Progenitor cell of endocrine pancreas (in vitro differentiated cells): ENCODE results near the gene KDELR1. TPM values are rescaled to one million over a fixed set of nuclear protein-coding genes. Genes with fewer than 3 reads are reported as not detected.
A peak's percentile ranks its signal among the peaks of the same experiment; 100 is the strongest.

Source experiments
- DNase-seq: peaks from one replicate; pipeline ENCODE4 v3.0.0; 2021; ENCODE audit warnings: low spot score; ENCODE audit not compliant: unreplicated experiment
- H3K27ac Mint-ChIP-seq: 2 replicates; pipeline ENCODE4 v1.8.0; 2021; ENCODE audit warnings: mild to moderate bottlenecking, moderate library complexity, mixed read lengths
- H3K27me3 Mint-ChIP-seq: 2 replicates; pipeline ENCODE4 v1.8.0; 2021; ENCODE audit warnings: mixed read lengths
- H3K36me3 Mint-ChIP-seq: 2 replicates; pipeline ENCODE4 v1.8.0; 2022; ENCODE audit warnings: mixed read lengths; ENCODE audit not compliant: insufficient read depth
- H3K4me1 Mint-ChIP-seq: 2 replicates; pipeline ENCODE4 v1.8.0; 2021; ENCODE audit warnings: low read depth, mixed read lengths
- H3K4me3 Mint-ChIP-seq: 2 replicates; pipeline ENCODE4 v1.8.0; 2021; ENCODE audit warnings: low read depth, mild to moderate bottlenecking, moderate library complexity, mixed read lengths
- H3K9me3 Mint-ChIP-seq: 2 replicates; pipeline ENCODE4 v1.8.0; 2021; ENCODE audit warnings: low read depth, mixed read lengths
- long read RNA-seq: library from polyadenylated mRNA; unstranded; transcript quantifications from one replicate; pipeline ENCODE4 v2.0.0, GENCODE V29; 2020
- total RNA-seq: library from RNA; stranded (reverse); gene quantifications from 2 replicates; pipeline ENCODE4 v1.2.1, GENCODE V29; 2021
- TF ChIP-seq, protein P1 (sequence below): fragments of 200-600 bp; sonication (generic); IDR thresholded peaks from one replicate; pipeline ENCODE4 v1.5.0; 2021; ENCODE audit warnings: antibody characterized with exemption, mild to moderate bottlenecking; ENCODE audit not compliant: unreplicated experiment

KDELR1 gene
- total RNA-seq = 207 and 213 TPM in 2 replicates
- long read RNA-seq, partial matches to known transcripts = 1 of 4 reads
- long read RNA-seq, other reads (novel, unspliced or antisense) = 2 of 4 reads

DNA sequence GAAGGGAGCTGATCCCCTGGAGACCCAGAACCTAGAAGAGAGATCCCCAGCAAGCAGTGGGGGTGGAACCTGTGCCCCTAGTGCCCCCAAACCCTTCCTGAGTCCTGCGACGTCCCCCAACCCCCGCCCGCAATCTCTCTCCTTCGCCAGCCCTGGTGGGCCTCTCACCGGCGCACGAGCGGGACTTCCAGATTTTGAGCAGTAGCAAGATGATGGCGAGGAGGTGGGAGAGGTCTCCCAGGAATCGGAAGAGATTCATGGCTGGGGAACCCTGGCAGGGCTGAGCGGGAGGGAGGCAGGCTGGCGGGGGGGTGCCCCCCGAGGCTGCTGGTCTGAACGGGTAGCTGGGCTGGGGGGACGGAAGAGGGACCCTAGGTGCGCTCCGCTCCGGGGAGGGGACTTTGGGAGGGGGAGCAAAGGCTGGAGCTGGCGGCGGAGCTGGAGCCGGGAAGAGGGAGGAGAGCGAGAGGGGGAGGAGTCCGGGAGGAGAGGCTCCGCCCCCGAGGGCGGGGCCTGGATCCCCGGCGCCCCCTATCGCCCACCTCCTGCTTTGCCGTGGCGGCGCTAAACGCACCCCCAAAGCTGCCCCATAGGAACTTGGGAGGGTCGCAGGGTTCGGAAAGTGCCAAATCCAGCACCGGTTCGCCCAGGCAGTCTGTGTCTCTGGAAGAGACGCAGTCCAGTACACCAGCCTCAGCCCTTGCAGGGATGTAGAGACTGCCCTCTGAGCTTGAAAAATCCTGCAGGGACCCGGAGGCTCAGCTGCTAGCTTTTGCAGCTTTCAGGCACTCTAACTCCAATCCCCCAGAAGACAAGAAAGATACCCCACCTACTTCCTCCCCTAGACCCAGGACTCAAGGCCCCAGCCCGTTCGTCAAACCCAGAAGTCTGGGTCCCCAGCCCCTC lies at the start of gene KDELR1:
TSS of gene KDELR1 (minus strand) at position 452 of the 906 bp plus-strand sequence. CDS start at position 259, 193 bp downstream.
- H3K27ac Mint-ChIP-seq = peak within 1 kb of the TSS; percentile 97
- peaks cover 8% of the 10 kb centered on the region for H3K36me3 Mint-ChIP-seq
- H3K4me1 Mint-ChIP-seq = peaks cover 10% of the 10 kb centered on the region
- peaks cover 35% of the 10 kb centered on the region for H3K27me3 Mint-ChIP-seq
- no peaks in the 10 kb centered on the region for H3K9me3 Mint-ChIP-seq
- peak; percentile 78 for DNase-seq
- TF ChIP-seq, protein P1, sequence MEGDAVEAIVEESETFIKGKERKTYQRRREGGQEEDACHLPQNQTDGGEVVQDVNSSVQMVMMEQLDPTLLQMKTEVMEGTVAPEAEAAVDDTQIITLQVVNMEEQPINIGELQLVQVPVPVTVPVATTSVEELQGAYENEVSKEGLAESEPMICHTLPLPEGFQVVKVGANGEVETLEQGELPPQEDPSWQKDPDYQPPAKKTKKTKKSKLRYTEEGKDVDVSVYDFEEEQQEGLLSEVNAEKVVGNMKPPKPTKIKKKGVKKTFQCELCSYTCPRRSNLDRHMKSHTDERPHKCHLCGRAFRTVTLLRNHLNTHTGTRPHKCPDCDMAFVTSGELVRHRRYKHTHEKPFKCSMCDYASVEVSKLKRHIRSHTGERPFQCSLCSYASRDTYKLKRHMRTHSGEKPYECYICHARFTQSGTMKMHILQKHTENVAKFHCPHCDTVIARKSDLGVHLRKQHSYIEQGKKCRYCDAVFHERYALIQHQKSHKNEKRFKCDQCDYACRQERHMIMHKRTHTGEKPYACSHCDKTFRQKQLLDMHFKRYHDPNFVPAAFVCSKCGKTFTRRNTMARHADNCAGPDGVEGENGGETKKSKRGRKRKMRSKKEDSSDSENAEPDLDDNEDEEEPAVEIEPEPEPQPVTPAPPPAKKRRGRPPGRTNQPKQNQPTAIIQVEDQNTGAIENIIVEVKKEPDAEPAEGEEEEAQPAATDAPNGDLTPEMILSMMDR = peak; percentile 84
- H3K4me3 Mint-ChIP-seq = peak within 1 kb of the TSS; percentile 91

- H3K27me3 Mint-ChIP-seq = no peaks in the 10 kb centered on the region
- no peak for DNase-seq
- H3K27ac Mint-ChIP-seq = no peak overlapping the region
- TF ChIP-seq, protein P1 = no peak
- no peaks in the 10 kb centered on the region for H3K9me3 Mint-ChIP-seq
- H3K4me3 Mint-ChIP-seq = no peak overlapping the region
- no peaks in the 10 kb centered on the region for H3K4me1 Mint-ChIP-seq
- H3K36me3 Mint-ChIP-seq = no peaks in the 10 kb centered on the region
Measured at GRCh38 chr19:48436586-48436985, 45.2 kb upstream of the KDELR1 start.

DNA sequence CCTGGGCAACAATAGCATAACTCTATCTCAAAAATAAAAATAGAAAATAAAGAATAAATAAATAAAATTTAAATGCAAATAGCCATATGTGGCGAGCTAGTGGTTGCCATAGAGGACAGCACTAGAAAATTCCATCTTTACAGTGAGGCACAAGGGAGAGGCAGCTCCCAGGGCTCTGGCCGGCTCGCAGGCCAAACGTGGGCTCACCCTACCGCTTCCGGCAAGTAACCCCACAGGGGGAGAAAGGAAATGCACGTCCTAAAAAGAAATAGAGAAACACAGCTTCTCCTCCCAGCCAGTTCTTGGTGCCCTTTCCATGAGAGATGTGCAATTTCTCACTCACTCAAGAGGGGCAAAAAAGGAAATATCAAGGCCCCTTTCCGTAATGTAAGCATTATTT lies 42.0 kb upstream of the KDELR1 start:
- no peaks in the 10 kb centered on the region for H3K27me3 Mint-ChIP-seq
- H3K9me3 Mint-ChIP-seq = peaks cover 3% of the 10 kb centered on the region
- no peak for DNase-seq
- TF ChIP-seq, protein P1 = no peak
- H3K27ac Mint-ChIP-seq = no peak overlapping the region
- no peaks in the 10 kb centered on the region for H3K36me3 Mint-ChIP-seq
- H3K4me1 Mint-ChIP-seq = no peaks in the 10 kb centered on the region
- H3K4me3 Mint-ChIP-seq = no peak overlapping the region

GRCh38 chr19:48428670-48429069 lies 37.3 kb upstream of the KDELR1 start:
- H3K27ac Mint-ChIP-seq = no peak overlapping the region

GRCh38 chr19:48424694-48425219 lies 33.4 kb upstream of the KDELR1 start:
- TF ChIP-seq, protein P1 = no peak
- Mint-ChIP-seq H3K9me3 (no peaks in the 10 kb centered on the region), H3K4me3 (no peak overlapping the region), H3K27me3 (no peaks in the 10 kb centered on the region), H3K27ac (peak overlapping the region; percentile 46), H3K4me1 (peaks cover 4% of the 10 kb centered on the region), H3K36me3 (no peaks in the 10 kb centered on the region)
- no peak for DNase-seq

More at GRCh38 chr19:48428670-48429069, 37.3 kb upstream of the KDELR1 start:
- TF ChIP-seq, protein P1 = no peak
- Mint-ChIP-seq H3K27me3 (no peaks in the 10 kb centered on the region), H3K4me3 (no peak overlapping the region), H3K4me1 (peaks cover 3% of the 10 kb centered on the region), H3K36me3 (no peaks in the 10 kb centered on the region), H3K9me3 (peaks cover 3% of the 10 kb centered on the region)
- DNase-seq = no peak
